Activated CD8-positive, alpha-beta T cell treated with anti-CD3 and anti-CD28 coated beads, Interleukin-2, amount 10 ng/mL, durations not matched to agents 7 days and 5 days (primary cell): Measurements from ENCODE around the gene RNF220. TPM values are rescaled to one million over a fixed set of nuclear protein-coding genes. Genes with fewer than 3 reads are reported as not detected.

Source experiments
- ATAC-seq: fragments of 150-1000 bp; cut with Tn5 transposase; one replicate; pipeline ENCODE4 v1.10.0; 2021; ENCODE audit warnings: moderate library complexity
- CTCF ChIA-PET: fragments of 350-600 bp; sonication (Branson Sonifier 250); formaldehyde crosslinking; loops from one replicate; lab custom pipeline; 2021; ENCODE audit warnings: antibody characterized with exemption; lab: Charles Lee
- POLR2A ChIA-PET: fragments of 350-600 bp; sonication (Branson Sonifier 250); formaldehyde crosslinking; loops from one replicate; lab custom pipeline; 2021; ENCODE audit warnings: antibody characterized with exemption; lab: Charles Lee
- DNase-seq: peaks from one replicate; pipeline ENCODE4 v3.0.0-alpha.2; 2020
- H3K27ac Mint-ChIP-seq: one replicate; pipeline ENCODE4 v1.8.0; 2021; ENCODE audit warnings: mild to moderate bottlenecking, mixed read lengths
- H3K27me3 Mint-ChIP-seq: one replicate; pipeline ENCODE4 v1.8.0; 2021; ENCODE audit warnings: low read depth, mixed read lengths
- H3K36me3 Mint-ChIP-seq: one replicate; pipeline ENCODE4 v1.8.0; 2021; ENCODE audit warnings: low read depth, mixed read lengths
- H3K4me1 Mint-ChIP-seq: one replicate; pipeline ENCODE4 v1.8.0; 2021; ENCODE audit warnings: low read depth, mixed read lengths
- H3K4me3 Mint-ChIP-seq: one replicate; pipeline ENCODE4 v1.8.0; 2021; ENCODE audit warnings: mild to moderate bottlenecking, mixed read lengths
- H3K9me3 Mint-ChIP-seq: one replicate; pipeline ENCODE4 v1.8.0; 2022; ENCODE audit warnings: mixed read lengths; ENCODE audit not compliant: insufficient read depth
- total RNA-seq, 2 experiments: library from RNA; stranded (reverse); gene quantifications; one replicate each; pipeline ENCODE4 v1.2.3, GENCODE V29; 2021

RNF220 gene
- total RNA-seq, 2 experiments from 2014 or later, result 79.5 to 87.2 TPM

GRCh38 chr1:44641126-44642102, 236.4 kb downstream of the RNF220 start:
- DNase-seq (no peak), ATAC-seq (no peak)
- ChIA-PET POLR2A (interaction anchor here (4.4 kb wide), 1 partner anchor 10 kb away, joined by 31 read pairs; no protein-coding TSS in a partner anchor), CTCF (interaction anchor here (6.0 kb wide), 1 partner anchor 11 kb away, joined by 49 read pairs; no protein-coding TSS in a partner anchor)
- no peaks in the 10 kb centered on the region for H3K27me3 Mint-ChIP-seq
- no peak overlapping the region for H3K4me3 Mint-ChIP-seq
- no peaks in the 10 kb centered on the region for H3K4me1 Mint-ChIP-seq
- H3K36me3 Mint-ChIP-seq, result peaks cover 58% of the 10 kb centered on the region
- H3K27ac Mint-ChIP-seq, result no peak overlapping the region
- H3K9me3 Mint-ChIP-seq, result no peaks in the 10 kb centered on the region

- H3K27ac Mint-ChIP-seq, result peak overlapping the region; percentile 9
- no peak for DNase-seq
- H3K27me3 Mint-ChIP-seq, result no peaks in the 10 kb centered on the region
- no peaks in the 10 kb centered on the region for H3K9me3 Mint-ChIP-seq
- ATAC-seq, result no peak
- no peaks in the 10 kb centered on the region for H3K4me1 Mint-ChIP-seq
- CTCF ChIA-PET, result interaction anchor here (6.0 kb wide), 1 partner anchor 10 kb away, joined by 49 read pairs; no protein-coding TSS in a partner anchor
- no peak overlapping the region for H3K4me3 Mint-ChIP-seq
- POLR2A ChIA-PET, result interaction anchor here (0.7 to 4.4 kb wide), 5 partner anchors 8 to 80 kb away, joined by 3 to 31 read pairs (median 3); no protein-coding TSS in a partner anchor
- peaks cover 58% of the 10 kb centered on the region for H3K36me3 Mint-ChIP-seq
Observed at GRCh38 chr1:44642255-44642654, 237.2 kb downstream of the RNF220 start.

GRCh38 chr1:44642925-44643324, 237.9 kb downstream of the RNF220 start:
- ATAC-seq, result no peak
- no peaks in the 10 kb centered on the region for H3K27me3 Mint-ChIP-seq
- peaks cover 55% of the 10 kb centered on the region for H3K36me3 Mint-ChIP-seq
- H3K4me1 Mint-ChIP-seq, result no peaks in the 10 kb centered on the region
- H3K9me3 Mint-ChIP-seq, result no peaks in the 10 kb centered on the region
- CTCF ChIA-PET, result interaction anchor here (6.0 kb wide), 1 partner anchor 9 kb away, joined by 49 read pairs; no protein-coding TSS in a partner anchor
- no peak overlapping the region for H3K4me3 Mint-ChIP-seq
- H3K27ac Mint-ChIP-seq, result no peak overlapping the region
- DNase-seq, result no peak
- POLR2A ChIA-PET, result interaction anchor here (0.7 to 4.4 kb wide), 5 partner anchors 9 to 79 kb away, joined by 3 to 31 read pairs (median 3); no protein-coding TSS in a partner anchor

- no peak for DNase-seq
- ChIA-PET POLR2A (interaction anchor here (4.4 kb wide), 1 partner anchor 12 kb away, joined by 31 read pairs; no protein-coding TSS in a partner anchor), CTCF (no interaction called here)
- Mint-ChIP-seq H3K4me3 (no peak overlapping the region), H3K27ac (peak overlapping the region; percentile 13), H3K36me3 (peaks cover 48% of the 10 kb centered on the region), H3K9me3 (no peaks in the 10 kb centered on the region), H3K4me1 (no peaks in the 10 kb centered on the region), H3K27me3 (no peaks in the 10 kb centered on the region)
- no peak for ATAC-seq
Observed at GRCh38 chr1:44643721-44644334, 238.8 kb downstream of the RNF220 start.

- ChIA-PET POLR2A (interaction anchor here (1.0 kb wide), 1 partner anchor 13 kb away, joined by 5 read pairs; no protein-coding TSS in a partner anchor), CTCF (interaction anchor here (1.6 kb wide), 1 partner anchor 11 kb away, joined by 3 read pairs; no protein-coding TSS in a partner anchor)
- no peak overlapping the region for H3K4me3 Mint-ChIP-seq
- ATAC-seq, result no peak
- H3K36me3 Mint-ChIP-seq, result peaks cover 50% of the 10 kb centered on the region
- no peaks in the 10 kb centered on the region for H3K27me3 Mint-ChIP-seq
- no peaks in the 10 kb centered on the region for H3K9me3 Mint-ChIP-seq
- H3K4me1 Mint-ChIP-seq, result no peaks in the 10 kb centered on the region
- DNase-seq, result no peak
- no peak overlapping the region for H3K27ac Mint-ChIP-seq
Observed at GRCh38 chr1:44644806-44645205, 239.8 kb downstream of the RNF220 start.

- H3K36me3 Mint-ChIP-seq, result peaks cover 54% of the 10 kb centered on the region
- ChIA-PET POLR2A (no interaction called here), CTCF (interaction anchor here (1.6 kb wide), 1 partner anchor 12 kb away, joined by 3 read pairs; no protein-coding TSS in a partner anchor)
- no peaks in the 10 kb centered on the region for H3K9me3 Mint-ChIP-seq
- no peaks in the 10 kb centered on the region for H3K4me1 Mint-ChIP-seq
- H3K27me3 Mint-ChIP-seq, result no peaks in the 10 kb centered on the region
- H3K4me3 Mint-ChIP-seq, result no peak overlapping the region
- H3K27ac Mint-ChIP-seq, result no peak overlapping the region
- DNase-seq, result no peak
- ATAC-seq, result no peak
Observed at GRCh38 chr1:44645476-44646244, 240.6 kb downstream of the RNF220 start.

- Mint-ChIP-seq H3K4me1 (no peaks in the 10 kb centered on the region), H3K9me3 (no peaks in the 10 kb centered on the region), H3K4me3 (no peak overlapping the region), H3K27me3 (no peaks in the 10 kb centered on the region), H3K27ac (no peak overlapping the region), H3K36me3 (peaks cover 48% of the 10 kb centered on the region)
- POLR2A ChIA-PET, result interaction anchor here (1.0 to 2.4 kb wide), 3 partner anchors 10 to 18 kb away, joined by 4 to 15 read pairs (median 7); no protein-coding TSS in a partner anchor
- DNase-seq, result no peak
- CTCF ChIA-PET, result interaction anchor here (0.8 to 1.6 kb wide), 4 partner anchors 13 to 99 kb away, joined by 3 to 7 read pairs (median 3); no protein-coding TSS in a partner anchor
- ATAC-seq, result no peak
Observed at GRCh38 chr1:44646261-44647110, 241.4 kb downstream of the RNF220 start.

- Mint-ChIP-seq H3K27me3 (no peaks in the 10 kb centered on the region), H3K36me3 (peaks cover 46% of the 10 kb centered on the region), H3K4me3 (no peak overlapping the region), H3K9me3 (no peaks in the 10 kb centered on the region), H3K27ac (no peak overlapping the region), H3K4me1 (no peaks in the 10 kb centered on the region)
- ChIA-PET CTCF (interaction anchor here (1.3 to 1.6 kb wide), 3 partner anchors 16 to 76 kb away, joined by 3 to 7 read pairs (median 5); no protein-coding TSS in a partner anchor), POLR2A (interaction anchor here (2.0 to 2.4 kb wide), 2 partner anchors 11 to 16 kb away, joined by 7 to 15 read pairs; no protein-coding TSS in a partner anchor)
- ATAC-seq (no peak), DNase-seq (no peak)
Observed at GRCh38 chr1:44647896-44648295, 242.8 kb downstream of the RNF220 start.

- Mint-ChIP-seq H3K36me3 (peaks cover 41% of the 10 kb centered on the region), H3K9me3 (no peaks in the 10 kb centered on the region), H3K27ac (no peak overlapping the region), H3K4me3 (no peak overlapping the region), H3K27me3 (no peaks in the 10 kb centered on the region), H3K4me1 (no peaks in the 10 kb centered on the region)
- ATAC-seq (no peak), DNase-seq (no peak)
- ChIA-PET POLR2A (interaction anchor here (2.4 kb wide), 1 partner anchor 17 kb away, joined by 15 read pairs; no protein-coding TSS in a partner anchor), CTCF (interaction anchor here (1.3 kb wide), 1 partner anchor 40 kb away, joined by 5 read pairs; no protein-coding TSS in a partner anchor)
Observed at GRCh38 chr1:44648529-44649250, 243.6 kb downstream of the RNF220 start.
